Astrocyte of the cerebellum (primary cell): Measurements from ENCODE around the gene TMEM132D.

Source experiments
- DNase-seq: peaks from one replicate; pipeline ENCODE4 v3.0.0-alpha.2; 2011; ENCODE audit warnings: low read depth
- H3K4me3 ChIP-seq: 2 replicates; pipeline ENCODE4 v1.5.1; 2011; ENCODE audit warnings: mild to moderate bottlenecking, low read depth, low read length, moderate library complexity
- in situ Hi-C: cut with HindIII; loops from 2 replicates; pipeline ENCODE4 v1.10.0; 2017; ENCODE audit warnings: low sequenced_read_pairs
- TF ChIP-seq, protein P1 (sequence below): IDR thresholded peaks from 2 replicates; pipeline ENCODE4 v1.5.1; 2012; ENCODE audit warnings: low read length, low read depth, moderate library complexity, mild to moderate bottlenecking; ENCODE audit errors: missing control alignments

Gene TMEM132D

GRCh38 chr12:129076441-129077320 is 827.1 kb downstream of the TMEM132D start:
- TF ChIP-seq, protein P1, sequence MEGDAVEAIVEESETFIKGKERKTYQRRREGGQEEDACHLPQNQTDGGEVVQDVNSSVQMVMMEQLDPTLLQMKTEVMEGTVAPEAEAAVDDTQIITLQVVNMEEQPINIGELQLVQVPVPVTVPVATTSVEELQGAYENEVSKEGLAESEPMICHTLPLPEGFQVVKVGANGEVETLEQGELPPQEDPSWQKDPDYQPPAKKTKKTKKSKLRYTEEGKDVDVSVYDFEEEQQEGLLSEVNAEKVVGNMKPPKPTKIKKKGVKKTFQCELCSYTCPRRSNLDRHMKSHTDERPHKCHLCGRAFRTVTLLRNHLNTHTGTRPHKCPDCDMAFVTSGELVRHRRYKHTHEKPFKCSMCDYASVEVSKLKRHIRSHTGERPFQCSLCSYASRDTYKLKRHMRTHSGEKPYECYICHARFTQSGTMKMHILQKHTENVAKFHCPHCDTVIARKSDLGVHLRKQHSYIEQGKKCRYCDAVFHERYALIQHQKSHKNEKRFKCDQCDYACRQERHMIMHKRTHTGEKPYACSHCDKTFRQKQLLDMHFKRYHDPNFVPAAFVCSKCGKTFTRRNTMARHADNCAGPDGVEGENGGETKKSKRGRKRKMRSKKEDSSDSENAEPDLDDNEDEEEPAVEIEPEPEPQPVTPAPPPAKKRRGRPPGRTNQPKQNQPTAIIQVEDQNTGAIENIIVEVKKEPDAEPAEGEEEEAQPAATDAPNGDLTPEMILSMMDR = no peak
- in situ Hi-C loops = loop anchor here (5.0 kb wide), 1 partner anchor 79 kb away; no protein-coding TSS in a partner anchor
- H3K4me3 ChIP-seq = no peak overlapping the region
- no peak for DNase-seq

DNA sequence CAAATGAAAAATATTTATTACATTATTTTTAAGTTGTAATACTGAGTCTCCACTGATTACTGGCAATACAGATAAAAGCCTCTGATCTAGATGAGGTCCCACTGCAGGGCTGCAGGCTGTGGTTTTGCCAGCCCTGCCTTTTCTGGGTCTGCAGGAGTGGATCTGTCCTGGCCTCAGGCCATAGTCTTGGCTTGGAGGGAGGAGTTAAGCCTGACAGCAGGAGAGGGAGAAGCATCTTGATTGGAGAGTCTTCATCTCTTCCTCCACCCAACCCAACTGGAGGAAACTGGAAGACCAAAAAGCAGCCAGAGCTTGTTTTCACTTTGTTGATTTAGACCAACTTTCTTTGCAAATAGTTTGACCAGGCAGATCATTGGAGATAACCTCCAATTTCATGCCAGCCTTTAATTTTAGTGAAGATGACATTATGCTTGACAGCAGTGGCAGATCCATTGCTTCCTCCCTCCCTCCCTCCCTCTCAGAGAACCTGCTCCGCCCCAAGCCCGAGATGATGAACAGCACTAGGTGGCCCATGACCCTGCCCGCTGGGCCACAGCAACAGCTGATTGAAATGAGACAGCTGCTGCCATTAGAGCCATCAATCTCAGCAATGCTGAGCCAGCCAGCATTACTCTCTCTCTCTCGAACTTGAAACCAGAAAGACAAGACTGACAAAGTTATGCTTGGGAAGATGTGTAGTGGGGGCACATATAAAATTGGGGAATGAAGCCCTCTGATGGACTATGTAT is 828.2 kb downstream of the TMEM132D start:
- in situ Hi-C loops = loop anchor here (5.0 kb wide), 1 partner anchor 78 kb away; no protein-coding TSS in a partner anchor
- TF ChIP-seq, protein P1 = no peak
- no peak for DNase-seq
- no peak overlapping the region for H3K4me3 ChIP-seq

DNA sequence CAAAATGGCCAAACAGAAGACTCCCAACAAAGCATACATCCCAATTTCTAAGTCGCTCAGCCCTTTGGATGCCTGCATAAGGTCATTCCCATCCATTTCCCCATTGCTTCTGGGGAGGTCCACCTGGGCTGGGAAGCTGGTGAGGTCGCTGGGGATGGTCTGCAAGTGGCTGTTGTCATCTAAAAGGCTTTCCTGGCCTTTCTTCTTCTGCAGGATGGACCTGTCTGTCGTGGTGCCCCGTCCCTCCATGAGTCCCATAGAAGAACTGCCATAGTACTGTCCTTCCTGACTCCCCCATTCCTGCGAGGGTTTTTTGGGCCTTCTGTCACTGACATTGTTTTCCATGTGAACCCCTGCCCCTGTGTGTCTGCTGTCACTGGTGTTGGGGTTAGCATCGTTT is 829.4 kb downstream of the TMEM132D start:
- in situ Hi-C loops = no loop called here
- TF ChIP-seq, protein P1 = no peak
- DNase-seq = no peak
- H3K4me3 ChIP-seq = no peak overlapping the region

- DNase-seq = no peak
- in situ Hi-C loops = no loop called here
- H3K4me3 ChIP-seq = no peak overlapping the region
- TF ChIP-seq, protein P1 = no peak
These were observed 830.5 kb downstream of the TMEM132D start for GRCh38 chr12:129073157-129073915.

DNA sequence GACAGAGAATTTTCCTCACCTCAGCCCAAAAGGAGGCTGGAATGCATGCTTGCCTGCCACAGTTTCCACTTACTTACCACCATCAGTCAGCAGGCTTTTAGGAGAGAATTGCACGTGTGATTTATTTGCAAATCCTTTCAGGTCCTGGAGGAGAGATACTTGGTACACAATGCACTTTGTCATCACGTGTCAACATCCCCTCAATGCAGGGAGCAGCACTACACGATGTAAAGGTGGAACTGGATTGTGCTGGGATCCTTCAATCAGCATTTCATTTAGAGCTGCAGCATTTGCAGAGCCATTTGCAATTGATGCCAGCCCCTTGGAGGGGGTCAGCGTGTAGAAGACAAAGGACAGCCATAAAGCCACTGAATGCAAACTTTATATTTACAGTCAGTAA is 832.5 kb downstream of the TMEM132D start:
- TF ChIP-seq, protein P1 = no peak
- in situ Hi-C loops = no loop called here
- no peak for DNase-seq
- H3K4me3 ChIP-seq = no peak overlapping the region

- no peak overlapping the region for H3K4me3 ChIP-seq
- DNase-seq = no peak
- in situ Hi-C loops = no loop called here
- TF ChIP-seq, protein P1 = no peak
These were observed 833.9 kb downstream of the TMEM132D start for GRCh38 chr12:129069886-129070285.
